ENCODE results near the gene LRCOL1. TPM values are rescaled to one million over a fixed set of nuclear protein-coding genes. Genes with fewer than 3 reads are reported as not detected.

LRCOL1 gene
- total RNA-seq: not detected

GRCh38 chr12:132610051-132610759 is at the start of gene LRCOL1:
Gene LRCOL1, minus strand, starts transcription at chr12:132610582. Its CDS starts 4,331 bp downstream, at chr12:132606251.

DNA sequence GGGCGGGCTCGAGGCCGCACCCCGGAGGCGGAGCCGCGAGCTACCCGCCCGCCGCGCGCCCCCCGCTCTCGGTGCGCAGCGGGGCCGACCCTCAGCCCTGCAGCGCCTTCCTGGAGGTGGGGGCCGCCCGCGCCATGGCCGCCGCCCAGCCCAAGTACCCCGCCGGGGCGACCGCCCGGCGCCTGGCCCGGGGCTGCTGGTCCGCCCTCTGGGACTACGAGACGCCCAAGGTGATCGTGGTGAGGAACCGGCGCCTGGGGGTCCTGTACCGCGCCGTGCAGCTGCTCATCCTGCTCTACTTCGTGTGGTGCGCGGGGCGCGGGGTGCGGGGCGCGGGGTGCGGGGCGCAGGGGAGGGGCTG is 8.3 kb upstream of the LRCOL1 start, which contains the start of gene P2RX2:
Gene P2RX2, plus strand, starts transcription at position 94 of the 361 bp plus-strand sequence. Its CDS starts 41 bp downstream, at position 135.

Small RNA genes lying within 50 kb of the gene (small RNA-seq; reads per million reads assigned to genes)
- gene MIR6763 (ENCODE audit: low replicate concordance): not detected

Other genes starting within 250 kb of the LRCOL1 start
- gene FBRSL1, start 120.4 kb downstream of the LRCOL1 start, total RNA-seq: 15.0 TPM
- not detected for gene P2RX2, start 8.2 kb upstream of the LRCOL1 start, total RNA-seq
- gene POLE, start 76.8 kb upstream of the LRCOL1 start, total RNA-seq: 95.2 TPM
- 17.8 TPM for gene PXMP2, start 77.0 kb upstream of the LRCOL1 start, total RNA-seq
- 21.6 TPM for gene PGAM5, start 100.3 kb upstream of the LRCOL1 start, total RNA-seq
- gene ANKLE2, start 151.2 kb upstream of the LRCOL1 start, total RNA-seq: 82.3 TPM
- gene GOLGA3, start 218.3 kb upstream of the LRCOL1 start, total RNA-seq: 64.2 TPM

Measured in parietal lobe (tissue), 2 donors.